ENCODE data around the gene MPZL1.
"Not testable (repeated sequence)": the region's sequence is repeated elsewhere in the genome, so short reads cannot be mapped to it uniquely, and the experiment has no call there.

The MPZL1 gene

GRCh38 chr1:167826127-167826526 is 104.3 kb downstream of the MPZL1 start:
- no peaks in the 10 kb centered on the region for H3K79me2 ChIP-seq (ENCODE audit: insufficient read depth, low read length)
- no peaks in the 10 kb centered on the region for H3K27me3 ChIP-seq (ENCODE audit: insufficient read depth, low read length, poor library complexity)
- no peak overlapping the region for H3K9ac ChIP-seq (ENCODE audit: low read depth, low read length)
- ATAC-seq (ENCODE audit: insufficient read depth, low read depth) (no peak), DNase-seq (no peak)
- H3K4me2 ChIP-seq (ENCODE audit: insufficient read depth, low read length) = no peak overlapping the region
- no peaks in the 10 kb centered on the region for H3K36me3 ChIP-seq (ENCODE audit: insufficient read depth, low read length)
- no peak overlapping the region for H3K4me3 ChIP-seq (ENCODE audit: low read depth in 1 of 2, low read length in 2 of 2)
- no peak overlapping the region for H3K27ac ChIP-seq (ENCODE audit: low read length)
- no peak overlapping the region for H2AFZ ChIP-seq (ENCODE audit: low read depth, low read length)
- H3K4me1 ChIP-seq (ENCODE audit: insufficient read depth, low read length) = peaks cover 6% of the 10 kb centered on the region
- H4K20me1 ChIP-seq (ENCODE audit: insufficient read depth, low read length) = no peaks in the 10 kb centered on the region
- no peaks in the 10 kb centered on the region for H3K9me3 ChIP-seq (ENCODE audit: insufficient read depth, low read length, severe bottlenecking)
- TF ChIP-seq CTCF (IDR thresholded peaks at IDR 0.05; ENCODE audit: borderline replicate concordance, extremely low read depth, low read length, poor library complexity, severe bottlenecking) = no peak

- no peaks in the 10 kb centered on the region for H3K79me2 ChIP-seq (ENCODE audit: insufficient read depth, low read length)
- H3K4me1 ChIP-seq (ENCODE audit: insufficient read depth, low read length) = no peaks in the 10 kb centered on the region
- no peak overlapping the region for H3K27ac ChIP-seq (ENCODE audit: low read length)
- no peaks in the 10 kb centered on the region for H3K36me3 ChIP-seq (ENCODE audit: insufficient read depth, low read length)
- no peaks in the 10 kb centered on the region for H4K20me1 ChIP-seq (ENCODE audit: insufficient read depth, low read length)
- H3K4me3 ChIP-seq (ENCODE audit: low read depth in 1 of 2, low read length in 2 of 2) = no peak overlapping the region
- TF ChIP-seq CTCF (IDR thresholded peaks at IDR 0.05; ENCODE audit: borderline replicate concordance, extremely low read depth, low read length, poor library complexity, severe bottlenecking) (no peak), EZH2 (IDR thresholded peaks at IDR 0.05; ENCODE audit: borderline replicate concordance, low read depth, low read length, severe bottlenecking) (no peak)
- ATAC-seq (ENCODE audit: insufficient read depth, low read depth) (no peak), DNase-seq (no peak)
- H3K4me2 ChIP-seq (ENCODE audit: insufficient read depth, low read length) = no peak overlapping the region
- no peak overlapping the region for H3K9ac ChIP-seq (ENCODE audit: low read depth, low read length)
- no peaks in the 10 kb centered on the region for H3K9me3 ChIP-seq (ENCODE audit: insufficient read depth, low read length, severe bottlenecking)
- H3K27me3 ChIP-seq (ENCODE audit: insufficient read depth, low read length, poor library complexity) = no peaks in the 10 kb centered on the region
- H2AFZ ChIP-seq (ENCODE audit: low read depth, low read length) = no peak overlapping the region
Measured at GRCh38 chr1:167829868-167830267, 108.1 kb downstream of the MPZL1 start.

GRCh38 chr1:167830668-167831067 is 108.9 kb downstream of the MPZL1 start:
- not testable (repeated sequence) for H3K27me3 ChIP-seq (ENCODE audit: insufficient read depth, low read length, poor library complexity); H4K20me1 ChIP-seq (ENCODE audit: insufficient read depth, low read length); H3K79me2 ChIP-seq (ENCODE audit: insufficient read depth, low read length); H3K4me2 ChIP-seq (ENCODE audit: insufficient read depth, low read length); H3K36me3 ChIP-seq (ENCODE audit: insufficient read depth, low read length); H3K4me1 ChIP-seq (ENCODE audit: insufficient read depth, low read length); DNase-seq; H3K9ac ChIP-seq (ENCODE audit: low read depth, low read length); H2AFZ ChIP-seq (ENCODE audit: low read depth, low read length); H3K9me3 ChIP-seq (ENCODE audit: insufficient read depth, low read length, severe bottlenecking); ATAC-seq (ENCODE audit: insufficient read depth, low read depth); H3K4me3 ChIP-seq (ENCODE audit: low read depth in 1 of 2, low read length in 2 of 2); H3K27ac ChIP-seq (ENCODE audit: low read length)

GRCh38 chr1:167832693-167833092 is 110.9 kb downstream of the MPZL1 start:
- no peaks in the 10 kb centered on the region for H3K79me2 ChIP-seq (ENCODE audit: insufficient read depth, low read length)
- no peak overlapping the region for H3K9ac ChIP-seq (ENCODE audit: low read depth, low read length)
- no peaks in the 10 kb centered on the region for H3K27me3 ChIP-seq (ENCODE audit: insufficient read depth, low read length, poor library complexity)
- H3K4me3 ChIP-seq (ENCODE audit: low read depth in 1 of 2, low read length in 2 of 2) = no peak overlapping the region
- no peak overlapping the region for H2AFZ ChIP-seq (ENCODE audit: low read depth, low read length)
- no peaks in the 10 kb centered on the region for H4K20me1 ChIP-seq (ENCODE audit: insufficient read depth, low read length)
- no peak overlapping the region for H3K4me2 ChIP-seq (ENCODE audit: insufficient read depth, low read length)
- DNase-seq = no peak
- H3K36me3 ChIP-seq (ENCODE audit: insufficient read depth, low read length) = no peaks in the 10 kb centered on the region
- no peaks in the 10 kb centered on the region for H3K9me3 ChIP-seq (ENCODE audit: insufficient read depth, low read length, severe bottlenecking)
- peaks cover 5% of the 10 kb centered on the region for H3K4me1 ChIP-seq (ENCODE audit: insufficient read depth, low read length)
- ATAC-seq (ENCODE audit: insufficient read depth, low read depth) = no peak
- no peak for TF ChIP-seq EZH2 (IDR thresholded peaks at IDR 0.05; ENCODE audit: borderline replicate concordance, low read depth, low read length, severe bottlenecking)
- TF ChIP-seq CTCF (IDR thresholded peaks at IDR 0.05; ENCODE audit: borderline replicate concordance, extremely low read depth, low read length, poor library complexity, severe bottlenecking) = no peak
- no peak overlapping the region for H3K27ac ChIP-seq (ENCODE audit: low read length)

Data from DND-41 (cell line).